ENCODE measurements around the gene MAGI2.

- TF ChIP-seq, protein P1, sequence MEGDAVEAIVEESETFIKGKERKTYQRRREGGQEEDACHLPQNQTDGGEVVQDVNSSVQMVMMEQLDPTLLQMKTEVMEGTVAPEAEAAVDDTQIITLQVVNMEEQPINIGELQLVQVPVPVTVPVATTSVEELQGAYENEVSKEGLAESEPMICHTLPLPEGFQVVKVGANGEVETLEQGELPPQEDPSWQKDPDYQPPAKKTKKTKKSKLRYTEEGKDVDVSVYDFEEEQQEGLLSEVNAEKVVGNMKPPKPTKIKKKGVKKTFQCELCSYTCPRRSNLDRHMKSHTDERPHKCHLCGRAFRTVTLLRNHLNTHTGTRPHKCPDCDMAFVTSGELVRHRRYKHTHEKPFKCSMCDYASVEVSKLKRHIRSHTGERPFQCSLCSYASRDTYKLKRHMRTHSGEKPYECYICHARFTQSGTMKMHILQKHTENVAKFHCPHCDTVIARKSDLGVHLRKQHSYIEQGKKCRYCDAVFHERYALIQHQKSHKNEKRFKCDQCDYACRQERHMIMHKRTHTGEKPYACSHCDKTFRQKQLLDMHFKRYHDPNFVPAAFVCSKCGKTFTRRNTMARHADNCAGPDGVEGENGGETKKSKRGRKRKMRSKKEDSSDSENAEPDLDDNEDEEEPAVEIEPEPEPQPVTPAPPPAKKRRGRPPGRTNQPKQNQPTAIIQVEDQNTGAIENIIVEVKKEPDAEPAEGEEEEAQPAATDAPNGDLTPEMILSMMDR (IDR thresholded peaks at IDR 0.05; ENCODE audit: insufficient read depth, low read depth, low read length), result no peak
- no peak for TF ChIP-seq EZH2 (IDR thresholded peaks at IDR 0.05; ENCODE audit: insufficient read depth, low read length)
Observed at GRCh38 chr7:79414910-79415309, 38.6 kb downstream of the MAGI2 start.

All from astrocyte (in vitro differentiated cells and primary cell).